GM18502 (cell line): ENCODE results near the gene BABAM1.
A peak's percentile ranks its signal among the peaks of the same experiment; 100 is the strongest.

Source experiments
- ATAC-seq: cut with Tn5 transposase; IDR thresholded peaks from one replicate; pipeline ENCODE4 v1.9.1; 2021; ENCODE audit warnings: mild to moderate bottlenecking; ENCODE audit not compliant: unreplicated experiment, poor library complexity

Gene BABAM1

GRCh38 chr19:17266975-17267788, at the start of gene BABAM1:
Gene BABAM1, plus strand, starts transcription at chr19:17267443. Its CDS starts 1,364 bp downstream, at chr19:17268807.
- peak; percentile 90 for ATAC-seq

- ATAC-seq = no peak
These were observed 48.0 kb upstream of the BABAM1 start for GRCh38 chr19:17219286-17219685.

- no peak for ATAC-seq
These were observed 47.0 kb upstream of the BABAM1 start for GRCh38 chr19:17220207-17220758.

GRCh38 chr19:17225053-17225452, 42.2 kb upstream of the BABAM1 start:
- no peak for ATAC-seq

- ATAC-seq = peak; percentile 94
These were observed 41.0 kb upstream of the BABAM1 start, which contains the start of gene OCEL1 for GRCh38 chr19:17226002-17226933. Gene OCEL1, plus strand, starts transcription at chr19:17226226. Its CDS starts 22 bp downstream, at chr19:17226248.

- no peak for ATAC-seq
These were observed 39.4 kb upstream of the BABAM1 start for GRCh38 chr19:17227798-17228367.

- no peak for ATAC-seq
These were observed 37.4 kb upstream of the BABAM1 start for GRCh38 chr19:17229890-17230289.

GRCh38 chr19:17232258-17232657, 35.0 kb upstream of the BABAM1 start:
- ATAC-seq = no peak

GRCh38 chr19:17234911-17235299, 32.3 kb upstream of the BABAM1 start:
- ATAC-seq = no peak

GRCh38 chr19:17235300-17235970, 31.8 kb upstream of the BABAM1 start:
- ATAC-seq = peak; percentile 69

- peak; percentile 19 for ATAC-seq
These were observed 31.1 kb upstream of the BABAM1 start for GRCh38 chr19:17235971-17236777.

GRCh38 chr19:17236811-17237543, 30.3 kb upstream of the BABAM1 start:
- ATAC-seq = no peak

- no peak for ATAC-seq
These were observed 29.2 kb upstream of the BABAM1 start for GRCh38 chr19:17237747-17238706.

GRCh38 chr19:17240062-17240752, 27.0 kb upstream of the BABAM1 start:
- no peak for ATAC-seq

GRCh38 chr19:17240826-17241399, 26.3 kb upstream of the BABAM1 start:
- ATAC-seq = no peak

GRCh38 chr19:17242431-17243208, 24.6 kb upstream of the BABAM1 start:
- no peak for ATAC-seq
